ENCODE measurements around the gene MYO9B. TPM values are rescaled to one million over a fixed set of nuclear protein-coding genes. Genes with fewer than 3 reads are reported as not detected.

Gene MYO9B
- total RNA-seq, 1 experiment from 2014 or later: 74.6 TPM

GRCh38 chr19:17090583-17090982 is 15.0 kb downstream of the MYO9B start:
- DNase-seq (ENCODE audit: low read depth, low spot score) (no peak), ATAC-seq (no peak)
- H3K4me3 ChIP-seq (replicated peaks in 1 of 2; ENCODE audit: low read depth in 1 of 2, low read length in 2 of 2): no peak overlapping the region
- peaks cover 0 to 5% of the 10 kb centered on the region in 2 experiments; a peak in 1 of 4 replicates for H3K4me1 ChIP-seq (ENCODE audit: control insufficient read depth in 1 of 2, insufficient read depth in 2 of 2, low read length in 2 of 2)
- no peaks in the 10 kb centered on the region for H3K9me3 ChIP-seq (ENCODE audit: control insufficient read depth in 1 of 2, insufficient read depth in 1 of 2, low read depth in 1 of 2, low read length in 2 of 2)
- no peak overlapping the region for H2AFZ ChIP-seq (ENCODE audit: low read depth, low read length, poor library complexity, severe bottlenecking)
- no peak overlapping the region for H3K9ac ChIP-seq (ENCODE audit: low read length)
- intact Hi-C loops (cut with micrococcal nuclease): no loop called here
- no peaks in the 10 kb centered on the region for H4K20me1 ChIP-seq (ENCODE audit: insufficient read depth)
- no peaks in the 10 kb centered on the region for H3K27me3 ChIP-seq (ENCODE audit: insufficient read depth, low read length)
- peaks cover 91% of the 10 kb centered on the region for H3K79me2 ChIP-seq (ENCODE audit: insufficient read depth, low read length)
- no peak overlapping the region for H3K4me2 ChIP-seq (ENCODE audit: low read length)
- H3K27ac ChIP-seq (ENCODE audit: low read depth, low read length): no peak overlapping the region
- POLR2A ChIA-PET: no interaction called here
- no TSS peak for BruUV-seq (replicated peaks)
- CTCF ChIA-PET: interaction anchor here (0.7 kb wide), 1 partner anchor 376 kb away, joined by 5 read pairs; no protein-coding TSS in a partner anchor
- H3K9me2 ChIP-seq (ENCODE audit: insufficient read depth): no peaks in the 10 kb centered on the region
- TF ChIP-seq CBX3 (IDR thresholded peaks at IDR 0.05; ENCODE audit: low read depth): no peak
- no peak for TF ChIP-seq CEBPB (IDR thresholded peaks at IDR 0.05; ENCODE audit: low read depth)
- TF ChIP-seq ZFX (IDR thresholded peaks at IDR 0.05): no peak
- no peaks in the 10 kb centered on the region; a peak in 1 of 4 replicates for H3K36me3 ChIP-seq (ENCODE audit: control insufficient read depth in 1 of 2, insufficient read depth in 2 of 2, low read length in 2 of 2)
- RAD21 ChIA-PET (ENCODE audit: low non-redundant PET in 1 of 2, low total read pairs in 2 of 2, uncharacterized antibody in 2 of 2, unreplicated experiment in 2 of 2): interaction anchor here in 1 of 2 experiments (0.7 kb wide), 1 partner anchor 135 kb away, joined by 6 read pairs; the partner anchor contains the start of gene OCEL1

- H2AFZ ChIP-seq (ENCODE audit: low read depth, low read length, poor library complexity, severe bottlenecking): no peak overlapping the region
- H3K4me3 ChIP-seq (replicated peaks in 1 of 2; ENCODE audit: low read depth in 1 of 2, low read length in 2 of 2): no peak overlapping the region
- no peak for TF ChIP-seq CBX3 (IDR thresholded peaks at IDR 0.05; ENCODE audit: low read depth)
- TF ChIP-seq ZBTB33 (IDR thresholded peaks at IDR 0.05; ENCODE audit: extremely low read depth, insufficient replicate concordance, low read length): no peak
- TF ChIP-seq SP1 (IDR thresholded peaks at IDR 0.05; ENCODE audit: low read depth): no peak
- no peak for TF ChIP-seq EZH2phosphoT487 (IDR thresholded peaks at IDR 0.05; ENCODE audit: borderline replicate concordance)
- no peak for TF ChIP-seq ZNF274 (IDR thresholded peaks at IDR 0.05; ENCODE audit: low read depth, low read length)
- no peak for TF ChIP-seq MAX (IDR thresholded peaks at IDR 0.05)
- no peak for TF ChIP-seq POLR2A (IDR thresholded peaks at IDR 0.05; ENCODE audit: borderline replicate concordance, extremely low read depth, insufficient read depth, insufficient read length)
- TF ChIP-seq RAD21 (IDR thresholded peaks at IDR 0.05; ENCODE audit: low read depth): no peak
- TF ChIP-seq ATF3 (IDR thresholded peaks at IDR 0.05): no peak
- no peak for TF ChIP-seq ELF1 (IDR thresholded peaks at IDR 0.05; ENCODE audit: borderline replicate concordance, low read depth)
- no peak for TF ChIP-seq EGR1 (IDR thresholded peaks at IDR 0.05; ENCODE audit: low read depth)
- no TSS peak for BruUV-seq (replicated peaks)
- no peaks in the 10 kb centered on the region for H3K27me3 ChIP-seq (ENCODE audit: insufficient read depth, low read length)
- ATAC-seq: no peak
- RAD21 ChIA-PET (ENCODE audit: low non-redundant PET in 1 of 2, low total read pairs in 2 of 2, uncharacterized antibody in 2 of 2, unreplicated experiment in 2 of 2): no interaction called here
- H3K79me2 ChIP-seq (ENCODE audit: insufficient read depth, low read length): peaks cover 89% of the 10 kb centered on the region
- no peaks in the 10 kb centered on the region for H3K9me3 ChIP-seq (ENCODE audit: control insufficient read depth in 1 of 2, insufficient read depth in 1 of 2, low read depth in 1 of 2, low read length in 2 of 2)
- POLR2A ChIA-PET: no interaction called here
- H3K36me3 ChIP-seq (ENCODE audit: control insufficient read depth in 1 of 2, insufficient read depth in 2 of 2, low read length in 2 of 2): no peaks in the 10 kb centered on the region; a peak in 1 of 4 replicates
- H3K4me1 ChIP-seq (ENCODE audit: control insufficient read depth in 1 of 2, insufficient read depth in 2 of 2, low read length in 2 of 2): peaks cover under 1 to 6% of the 10 kb centered on the region in 2 experiments; a peak in 3 of 4 replicates
- no peak overlapping the region for H3K9ac ChIP-seq (ENCODE audit: low read length)
- CTCF ChIA-PET: interaction anchor here (1.0 kb wide), 1 partner anchor 8 kb away, joined by 3 read pairs; no protein-coding TSS in a partner anchor
- no peak overlapping the region for H3K27ac ChIP-seq (ENCODE audit: low read depth, low read length)
- no peaks in the 10 kb centered on the region for H4K20me1 ChIP-seq (ENCODE audit: insufficient read depth)
- H3K9me2 ChIP-seq (ENCODE audit: insufficient read depth): no peaks in the 10 kb centered on the region
- no peak overlapping the region for H3K4me2 ChIP-seq (ENCODE audit: low read length)
- no peak for DNase-seq (ENCODE audit: low read depth, low spot score)
- intact Hi-C loops (cut with micrococcal nuclease): no loop called here
These were observed 16.3 kb downstream of the MYO9B start for GRCh38 chr19:17091758-17092333.

All from HCT116 (cell line).